ENCODE results near the gene PLPP4.

GRCh38 chr10:120455606-120456005, 1.4 kb upstream of the PLPP4 start:
- no peak for TF ChIP-seq MAX (IDR thresholded peaks at IDR 0.05; ENCODE audit: low read depth)
- no peak for TF ChIP-seq NRF1 (IDR thresholded peaks at IDR 0.05; ENCODE audit: low read depth, low read length)
- TF ChIP-seq CTCF (IDR thresholded peaks at IDR 0.05), result no peak
- no peak for TF ChIP-seq NFIC (IDR thresholded peaks at IDR 0.05; ENCODE audit: borderline replicate concordance)
- TF ChIP-seq CHD2 (IDR thresholded peaks at IDR 0.05; ENCODE audit: low read length, partially characterized antibody), result no peak
- TF ChIP-seq, protein P1, sequence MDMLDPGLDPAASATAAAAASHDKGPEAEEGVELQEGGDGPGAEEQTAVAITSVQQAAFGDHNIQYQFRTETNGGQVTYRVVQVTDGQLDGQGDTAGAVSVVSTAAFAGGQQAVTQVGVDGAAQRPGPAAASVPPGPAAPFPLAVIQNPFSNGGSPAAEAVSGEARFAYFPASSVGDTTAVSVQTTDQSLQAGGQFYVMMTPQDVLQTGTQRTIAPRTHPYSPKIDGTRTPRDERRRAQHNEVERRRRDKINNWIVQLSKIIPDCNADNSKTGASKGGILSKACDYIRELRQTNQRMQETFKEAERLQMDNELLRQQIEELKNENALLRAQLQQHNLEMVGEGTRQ (IDR thresholded peaks at IDR 0.05; ENCODE audit: borderline replicate concordance, low read depth, low read length), result no peak
- TF ChIP-seq MXI1 (IDR thresholded peaks at IDR 0.05; ENCODE audit: low read depth, low read length), result no peak
- TF ChIP-seq TCF12 (IDR thresholded peaks at IDR 0.05), result no peak
- no peak for TF ChIP-seq JUND (IDR thresholded peaks at IDR 0.05)
- TF ChIP-seq REST (IDR thresholded peaks at IDR 0.05; ENCODE audit: low read depth, low read length), result no peak

Measured in SK-N-SH (cell line).